ENCODE data around the gene PARVB. TPM values are rescaled to one million over a fixed set of nuclear protein-coding genes. Genes with fewer than 3 reads are reported as not detected.

Gene PARVB
- total and polyA plus RNA-seq, 2 experiments from 2014 or later: 10.2 to 11.2 TPM

- no peaks in the 10 kb centered on the region for H3K27me3 ChIP-seq
- no peaks in the 10 kb centered on the region for H3K9me2 ChIP-seq (replicated peaks; ENCODE audit: insufficient read depth)
- no peaks in the 10 kb centered on the region for H4K20me1 ChIP-seq (ENCODE audit: insufficient read depth, poor library complexity, severe bottlenecking)
- TF ChIP-seq EZH2phosphoT487 (IDR thresholded peaks at IDR 0.05; ENCODE audit: low read depth, severe bottlenecking, unreplicated experiment): no peak
- no peak for TF ChIP-seq EZH2 (IDR thresholded peaks at IDR 0.05; ENCODE audit: borderline replicate concordance)
- no peak for TF ChIP-seq CTCF (IDR thresholded peaks at IDR 0.05; ENCODE audit: poor library complexity)
- no peak overlapping the region for H3K27ac ChIP-seq
- no peak overlapping the region for H3K4me3 ChIP-seq
- no peaks in the 10 kb centered on the region for H3K79me2 ChIP-seq
- no peak for DNase-seq (ENCODE audit: low spot score)
- H3K4me2 ChIP-seq: no peak overlapping the region
- 94% methylated on average over 6 of the region's 6 CpGs for WGBS (ENCODE audit: low lambda C conversion rate, missing lambda C conversion rate)
- no peak overlapping the region for H2AFZ ChIP-seq
- no peaks in the 10 kb centered on the region for H3K36me3 ChIP-seq (replicated peaks; ENCODE audit: insufficient read depth, low read depth)
- H3K4me1 ChIP-seq (ENCODE audit: insufficient read depth): no peaks in the 10 kb centered on the region
- no peaks in the 10 kb centered on the region for H3K9me3 ChIP-seq (ENCODE audit: low read depth)
Observed at GRCh38 chr22:44133161-44133560, 109.1 kb downstream of the PARVB start.

GRCh38 chr22:44133901-44134571 lies 109.9 kb downstream of the PARVB start:
- Histone ChIP-seq H2AFZ (no peak overlapping the region), H3K27me3 (no peaks in the 10 kb centered on the region), H3K9me3 (ENCODE audit: low read depth) (no peaks in the 10 kb centered on the region), H3K4me1 (ENCODE audit: insufficient read depth) (no peaks in the 10 kb centered on the region), H3K27ac (no peak overlapping the region), H3K79me2 (no peaks in the 10 kb centered on the region), H4K20me1 (ENCODE audit: insufficient read depth, poor library complexity, severe bottlenecking) (no peaks in the 10 kb centered on the region), H3K4me2 (no peak overlapping the region), H3K36me3 (replicated peaks; ENCODE audit: insufficient read depth, low read depth) (no peaks in the 10 kb centered on the region), H3K4me3 (no peak overlapping the region), H3K9me2 (replicated peaks; ENCODE audit: insufficient read depth) (no peaks in the 10 kb centered on the region)
- no peak for DNase-seq (ENCODE audit: low spot score)
- 93% methylated on average over 21 of the region's 21 CpGs for WGBS (ENCODE audit: low lambda C conversion rate, missing lambda C conversion rate)
- TF ChIP-seq EZH2phosphoT487 (IDR thresholded peaks at IDR 0.05; ENCODE audit: low read depth, severe bottlenecking, unreplicated experiment) (no peak), EZH2 (IDR thresholded peaks at IDR 0.05; ENCODE audit: borderline replicate concordance) (no peak), CTCF (IDR thresholded peaks at IDR 0.05; ENCODE audit: poor library complexity) (no peak)

- Histone ChIP-seq H3K4me2 (no peak overlapping the region), H4K20me1 (ENCODE audit: insufficient read depth, poor library complexity, severe bottlenecking) (no peaks in the 10 kb centered on the region), H3K27me3 (no peaks in the 10 kb centered on the region), H3K4me3 (no peak overlapping the region), H3K9me3 (ENCODE audit: low read depth) (no peaks in the 10 kb centered on the region), H3K4me1 (ENCODE audit: insufficient read depth) (no peaks in the 10 kb centered on the region), H3K27ac (no peak overlapping the region), H3K9me2 (replicated peaks; ENCODE audit: insufficient read depth) (no peaks in the 10 kb centered on the region), H3K36me3 (replicated peaks; ENCODE audit: insufficient read depth, low read depth) (no peaks in the 10 kb centered on the region), H3K79me2 (no peaks in the 10 kb centered on the region), H2AFZ (no peak overlapping the region)
- TF ChIP-seq CTCF (IDR thresholded peaks at IDR 0.05; ENCODE audit: poor library complexity) (no peak), EZH2phosphoT487 (IDR thresholded peaks at IDR 0.05; ENCODE audit: low read depth, severe bottlenecking, unreplicated experiment) (no peak), EZH2 (IDR thresholded peaks at IDR 0.05; ENCODE audit: borderline replicate concordance) (no peak)
- no peak for DNase-seq (ENCODE audit: low spot score)
- 91% methylated on average over 8 of the region's 8 CpGs for WGBS (ENCODE audit: low lambda C conversion rate, missing lambda C conversion rate)
Observed at GRCh38 chr22:44136112-44136511, 112.0 kb downstream of the PARVB start.
